ENCODE results near the gene GNB3.

The GNB3 gene

DNA sequence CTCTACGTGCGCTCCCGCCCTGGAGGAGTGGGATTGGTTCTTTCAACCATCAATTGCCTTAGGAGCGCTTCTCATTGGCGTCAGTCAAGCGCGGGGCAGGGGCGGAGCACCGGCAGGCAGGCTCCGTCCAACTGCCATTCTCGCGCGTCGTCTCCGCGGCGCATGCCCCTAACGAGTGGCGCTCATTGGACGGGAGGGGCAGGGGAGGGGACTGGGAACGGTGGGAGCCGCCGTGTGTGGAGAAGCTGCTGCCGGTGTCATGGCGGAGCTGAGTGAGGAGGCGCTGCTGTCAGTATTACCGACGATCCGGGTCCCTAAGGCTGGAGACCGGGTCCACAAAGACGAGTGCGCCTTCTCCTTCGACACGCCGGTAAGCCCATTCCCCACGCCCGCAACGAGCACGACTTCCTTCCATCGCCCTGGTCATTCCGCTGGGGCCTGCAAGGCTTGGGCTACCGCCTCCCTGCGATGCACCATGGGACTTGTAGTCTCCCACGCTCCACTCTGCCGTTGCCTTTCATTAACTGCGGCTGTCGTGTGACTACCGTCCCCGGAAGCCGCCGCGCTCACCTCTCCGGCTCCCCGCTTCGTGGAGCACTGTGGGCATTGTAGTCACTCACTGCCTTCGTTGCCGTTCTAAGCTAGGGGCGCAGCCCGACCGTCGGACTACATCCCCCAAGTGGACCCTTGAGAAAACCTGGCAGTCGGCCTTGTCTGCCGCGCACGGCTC, 11.4 kb downstream of the GNB3 start, which contains the start of gene USP5:
Gene USP5, plus strand, starts transcription at position 230 of the 730 bp plus-strand sequence. Its CDS starts 30 bp downstream, at position 260.
- H3K4me3 ChIP-seq (ENCODE audit: low read length): peak within 1 kb of the TSS; percentile 94
- peak; percentile 99 for DNase-seq (ENCODE audit: low read depth)
- TF ChIP-seq, protein P1, sequence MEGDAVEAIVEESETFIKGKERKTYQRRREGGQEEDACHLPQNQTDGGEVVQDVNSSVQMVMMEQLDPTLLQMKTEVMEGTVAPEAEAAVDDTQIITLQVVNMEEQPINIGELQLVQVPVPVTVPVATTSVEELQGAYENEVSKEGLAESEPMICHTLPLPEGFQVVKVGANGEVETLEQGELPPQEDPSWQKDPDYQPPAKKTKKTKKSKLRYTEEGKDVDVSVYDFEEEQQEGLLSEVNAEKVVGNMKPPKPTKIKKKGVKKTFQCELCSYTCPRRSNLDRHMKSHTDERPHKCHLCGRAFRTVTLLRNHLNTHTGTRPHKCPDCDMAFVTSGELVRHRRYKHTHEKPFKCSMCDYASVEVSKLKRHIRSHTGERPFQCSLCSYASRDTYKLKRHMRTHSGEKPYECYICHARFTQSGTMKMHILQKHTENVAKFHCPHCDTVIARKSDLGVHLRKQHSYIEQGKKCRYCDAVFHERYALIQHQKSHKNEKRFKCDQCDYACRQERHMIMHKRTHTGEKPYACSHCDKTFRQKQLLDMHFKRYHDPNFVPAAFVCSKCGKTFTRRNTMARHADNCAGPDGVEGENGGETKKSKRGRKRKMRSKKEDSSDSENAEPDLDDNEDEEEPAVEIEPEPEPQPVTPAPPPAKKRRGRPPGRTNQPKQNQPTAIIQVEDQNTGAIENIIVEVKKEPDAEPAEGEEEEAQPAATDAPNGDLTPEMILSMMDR (conservative IDR thresholded peaks at IDR 0.05; ENCODE audit: low read depth, low read length): no peak

DNA sequence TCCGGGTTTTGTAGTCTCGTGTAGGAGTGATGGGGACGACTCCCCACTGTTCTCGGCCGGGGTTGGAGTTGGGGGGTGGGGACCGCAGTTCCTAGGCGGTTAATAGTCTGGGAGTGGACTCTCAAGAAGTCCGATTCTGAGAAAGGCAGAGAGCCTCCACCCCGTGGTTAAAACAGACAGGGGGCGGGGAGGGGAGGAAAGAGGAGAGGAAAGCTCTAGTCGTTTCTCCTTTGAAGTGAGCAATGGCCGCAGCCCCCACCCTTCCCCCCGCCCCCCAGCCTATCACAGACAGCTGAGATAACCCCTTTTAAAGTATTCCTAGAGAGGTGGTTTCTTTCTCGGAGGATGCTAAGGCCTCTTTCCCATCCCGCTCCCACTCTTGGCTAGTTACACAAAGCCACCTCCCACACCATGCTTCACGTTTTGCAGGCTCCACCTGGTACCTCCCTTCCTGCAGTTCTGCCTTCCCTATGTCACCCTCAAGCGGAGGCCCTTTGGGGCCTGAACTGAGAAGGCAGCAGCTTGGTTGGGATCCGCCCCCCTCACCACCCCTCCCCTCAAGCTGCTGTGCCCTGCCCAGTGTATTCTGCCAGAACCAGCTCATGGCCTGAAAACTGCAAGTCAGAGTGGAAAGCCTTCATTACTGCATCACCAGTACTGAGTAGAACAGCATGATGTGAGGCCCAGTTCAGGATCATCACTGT, 12.1 kb downstream of the GNB3 start:
- TF ChIP-seq, protein P1 (conservative IDR thresholded peaks at IDR 0.05; ENCODE audit: low read depth, low read length): no peak
- DNase-seq (ENCODE audit: low read depth): no peak
- peak overlapping the region; percentile 94 for H3K4me3 ChIP-seq (ENCODE audit: low read length)

GRCh38 chr12:6853626-6854025, 12.9 kb downstream of the GNB3 start:
- DNase-seq (ENCODE audit: low read depth): no peak
- H3K4me3 ChIP-seq (ENCODE audit: low read length): no peak overlapping the region
- TF ChIP-seq, protein P1 (conservative IDR thresholded peaks at IDR 0.05; ENCODE audit: low read depth, low read length): no peak

- H3K4me3 ChIP-seq (ENCODE audit: low read length): no peak overlapping the region
- no peak for DNase-seq (ENCODE audit: low read depth)
Observed at GRCh38 chr12:6854036-6854435, 13.3 kb downstream of the GNB3 start.

GRCh38 chr12:6855322-6855721, 14.6 kb downstream of the GNB3 start:
- DNase-seq (ENCODE audit: low read depth): no peak
- no peak overlapping the region for H3K4me3 ChIP-seq (ENCODE audit: low read length)
- TF ChIP-seq, protein P1 (conservative IDR thresholded peaks at IDR 0.05; ENCODE audit: low read depth, low read length): no peak

More at GRCh38 chr12:6854036-6854435, 13.3 kb downstream of the GNB3 start:
- TF ChIP-seq, protein P1 (conservative IDR thresholded peaks at IDR 0.05; ENCODE audit: low read depth, low read length): no peak

DNA sequence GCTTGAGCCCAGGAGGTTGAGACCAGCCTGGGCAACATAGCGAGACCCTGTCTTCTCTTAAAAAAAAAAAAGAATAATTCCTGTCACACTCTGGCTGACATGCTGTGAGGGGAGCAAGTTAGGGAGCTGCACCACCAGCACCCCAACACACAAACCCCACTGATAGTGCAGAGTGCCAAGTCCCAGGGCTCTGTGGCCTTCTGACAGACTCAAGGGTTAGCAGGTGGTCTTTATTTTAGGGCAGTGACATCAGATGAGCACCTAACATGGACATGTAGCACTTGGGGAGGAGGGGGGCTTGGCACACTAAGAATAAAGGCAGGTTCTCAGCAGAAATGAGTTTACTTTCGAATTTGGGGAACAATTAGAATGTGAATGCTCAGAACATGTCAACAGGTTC, 18.1 kb downstream of the GNB3 start:
- DNase-seq (ENCODE audit: low read depth): no peak
- TF ChIP-seq, protein P1 (conservative IDR thresholded peaks at IDR 0.05; ENCODE audit: low read depth, low read length): no peak
- H3K4me3 ChIP-seq (ENCODE audit: low read length): no peak overlapping the region

All from retinal pigment epithelial cell (primary cell).